ENCODE data around the gene GPC3.
A peak's percentile ranks its signal among the peaks of the same experiment; 100 is the strongest.

Gene GPC3

DNA sequence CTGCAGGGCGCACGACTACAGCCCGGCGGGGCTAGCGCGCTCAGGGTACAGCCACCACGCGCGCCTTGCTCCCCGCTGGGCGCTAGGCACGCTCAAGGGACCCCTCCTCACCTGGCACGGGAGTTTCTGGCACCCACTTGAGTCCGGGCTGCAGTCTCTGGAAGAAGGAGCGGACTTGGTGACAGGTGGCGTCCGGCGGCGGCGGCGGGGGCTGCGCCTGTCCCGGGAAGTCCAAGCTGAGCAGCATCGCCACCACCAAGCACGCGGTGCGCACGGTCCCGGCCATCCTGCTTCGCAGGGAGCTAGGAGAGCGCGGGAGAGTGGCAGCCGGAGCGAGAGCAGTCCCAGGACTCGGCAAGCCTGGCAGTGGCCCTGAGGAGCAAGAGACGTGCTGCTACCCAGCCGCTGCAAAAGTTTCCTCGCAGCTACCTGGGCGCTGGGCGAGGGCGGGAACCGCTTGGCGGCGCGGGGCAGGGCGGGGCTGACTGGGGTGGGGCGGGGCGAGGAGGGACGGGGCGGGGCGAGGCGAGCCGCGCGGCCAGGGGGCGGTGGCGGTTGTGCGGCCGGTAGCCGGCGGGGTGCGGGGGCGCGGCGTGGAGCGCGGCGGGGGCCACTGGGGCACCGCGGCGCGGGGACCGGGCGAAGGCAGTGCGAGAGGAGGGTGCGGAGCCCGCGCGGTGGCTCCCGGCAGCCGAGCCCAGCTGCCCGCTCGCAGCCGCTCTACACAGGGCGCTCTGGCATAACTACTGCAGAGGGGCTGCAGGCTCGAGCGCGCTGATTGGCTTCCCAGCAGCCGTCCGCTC, at the start of gene GPC3:
GPC3 (minus strand) TSS at position 431 of the 803 bp plus-strand sequence.
- TF ChIP-seq, protein P1, sequence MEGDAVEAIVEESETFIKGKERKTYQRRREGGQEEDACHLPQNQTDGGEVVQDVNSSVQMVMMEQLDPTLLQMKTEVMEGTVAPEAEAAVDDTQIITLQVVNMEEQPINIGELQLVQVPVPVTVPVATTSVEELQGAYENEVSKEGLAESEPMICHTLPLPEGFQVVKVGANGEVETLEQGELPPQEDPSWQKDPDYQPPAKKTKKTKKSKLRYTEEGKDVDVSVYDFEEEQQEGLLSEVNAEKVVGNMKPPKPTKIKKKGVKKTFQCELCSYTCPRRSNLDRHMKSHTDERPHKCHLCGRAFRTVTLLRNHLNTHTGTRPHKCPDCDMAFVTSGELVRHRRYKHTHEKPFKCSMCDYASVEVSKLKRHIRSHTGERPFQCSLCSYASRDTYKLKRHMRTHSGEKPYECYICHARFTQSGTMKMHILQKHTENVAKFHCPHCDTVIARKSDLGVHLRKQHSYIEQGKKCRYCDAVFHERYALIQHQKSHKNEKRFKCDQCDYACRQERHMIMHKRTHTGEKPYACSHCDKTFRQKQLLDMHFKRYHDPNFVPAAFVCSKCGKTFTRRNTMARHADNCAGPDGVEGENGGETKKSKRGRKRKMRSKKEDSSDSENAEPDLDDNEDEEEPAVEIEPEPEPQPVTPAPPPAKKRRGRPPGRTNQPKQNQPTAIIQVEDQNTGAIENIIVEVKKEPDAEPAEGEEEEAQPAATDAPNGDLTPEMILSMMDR (conservative IDR thresholded peaks at IDR 0.05; ENCODE audit: control insufficient read depth, insufficient read depth, low read depth, low read length), result no peak
- DNase-seq (ENCODE audit: low read depth), result peak; percentile 23
- peak within 1 kb of the TSS; percentile 15 for H3K4me3 ChIP-seq (ENCODE audit: control insufficient read depth, low read depth, low read length)

DNA sequence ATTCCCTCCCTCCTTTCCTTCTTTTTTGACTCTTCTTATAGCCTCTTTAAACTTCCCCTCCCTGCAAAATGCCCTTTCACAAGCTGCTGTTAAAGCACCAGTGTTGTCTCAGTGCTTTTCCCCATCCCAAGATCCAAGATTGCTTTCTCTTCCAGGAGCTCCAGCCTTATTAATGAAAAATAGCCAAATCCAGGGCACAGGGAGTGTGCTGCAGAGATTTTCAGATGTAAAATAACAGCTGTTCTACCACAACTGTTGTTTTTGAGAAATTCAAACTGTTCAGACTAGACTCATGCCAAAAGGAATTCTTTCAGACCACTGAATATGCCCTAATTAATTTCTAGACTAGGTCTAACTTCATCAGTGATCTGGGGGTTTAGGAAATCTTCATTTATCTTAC, 47.0 kb upstream of the GPC3 start:
- DNase-seq (ENCODE audit: low read depth), result no peak
- no peak overlapping the region for H3K4me3 ChIP-seq (ENCODE audit: control insufficient read depth, low read depth, low read length)
- TF ChIP-seq, protein P1 (conservative IDR thresholded peaks at IDR 0.05; ENCODE audit: control insufficient read depth, insufficient read depth, low read depth, low read length), result no peak

DNA sequence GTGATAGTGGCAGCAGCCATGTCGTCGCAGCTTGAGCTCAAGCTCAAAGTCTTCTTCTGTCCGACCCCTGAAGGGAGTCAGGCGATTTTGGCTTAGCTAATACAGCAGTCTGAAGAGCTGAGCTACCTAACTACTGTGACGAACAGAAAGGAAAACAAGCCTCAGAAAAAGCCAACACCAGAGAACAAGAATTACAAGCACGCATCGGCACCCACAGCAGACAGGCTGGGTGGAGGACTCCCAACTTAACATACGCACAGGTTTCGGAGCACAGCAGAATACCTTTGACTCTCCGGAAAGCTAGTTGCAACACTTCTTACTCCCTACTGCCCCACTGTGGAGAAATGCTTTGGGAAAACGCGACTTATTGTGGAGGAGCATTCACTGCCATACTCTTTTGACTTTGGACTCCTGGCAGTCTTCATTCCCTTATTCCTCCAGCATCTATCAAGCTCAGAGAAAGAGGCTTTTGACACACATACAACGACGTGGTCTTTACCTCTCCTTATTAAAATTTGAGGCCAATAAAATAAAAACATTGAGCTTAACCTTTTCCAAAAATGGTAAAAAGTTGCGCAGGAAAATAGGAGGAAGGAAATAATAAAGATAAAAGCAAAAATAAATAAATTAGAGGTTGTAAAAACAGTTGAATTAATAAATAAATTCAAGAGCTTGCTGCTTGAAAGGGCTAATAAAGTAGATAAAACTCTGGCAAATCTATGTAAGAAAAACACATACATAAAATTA, 41.3 kb upstream of the GPC3 start:
- DNase-seq (ENCODE audit: low read depth), result peak; percentile 49
- no peak overlapping the region for H3K4me3 ChIP-seq (ENCODE audit: control insufficient read depth, low read depth, low read length)
- TF ChIP-seq, protein P1 (conservative IDR thresholded peaks at IDR 0.05; ENCODE audit: control insufficient read depth, insufficient read depth, low read depth, low read length), result peak; percentile 65

DNA sequence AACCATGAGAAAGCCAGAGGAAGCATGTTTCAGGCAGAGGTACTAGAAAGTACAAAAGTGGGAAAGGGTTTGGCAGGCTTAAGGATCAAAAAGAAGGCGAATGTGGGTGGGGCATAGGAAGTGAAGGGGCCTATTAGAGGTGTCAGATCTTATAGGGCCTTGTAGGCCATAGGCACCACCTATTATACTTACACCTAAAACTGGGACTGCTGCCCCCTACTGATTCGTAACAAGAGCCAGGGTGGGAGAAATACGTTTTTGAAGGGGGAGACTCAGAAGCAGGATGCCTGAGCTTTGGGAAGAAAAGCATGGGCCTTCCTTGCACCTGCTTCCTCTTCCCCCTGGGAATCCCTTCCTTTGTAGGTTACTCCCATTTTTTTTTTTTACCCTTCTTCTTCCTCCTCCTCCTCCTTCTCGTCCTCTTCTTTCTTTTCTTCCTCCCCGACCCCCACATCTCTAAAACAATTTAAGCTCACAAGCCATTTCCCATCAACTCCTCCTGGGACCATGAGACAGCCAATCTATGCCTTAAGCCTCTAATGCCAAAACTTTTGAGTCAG, 40.7 kb upstream of the GPC3 start:
- TF ChIP-seq, protein P1 (conservative IDR thresholded peaks at IDR 0.05; ENCODE audit: control insufficient read depth, insufficient read depth, low read depth, low read length), result no peak
- DNase-seq (ENCODE audit: low read depth), result no peak
- no peak overlapping the region for H3K4me3 ChIP-seq (ENCODE audit: control insufficient read depth, low read depth, low read length)

DNA sequence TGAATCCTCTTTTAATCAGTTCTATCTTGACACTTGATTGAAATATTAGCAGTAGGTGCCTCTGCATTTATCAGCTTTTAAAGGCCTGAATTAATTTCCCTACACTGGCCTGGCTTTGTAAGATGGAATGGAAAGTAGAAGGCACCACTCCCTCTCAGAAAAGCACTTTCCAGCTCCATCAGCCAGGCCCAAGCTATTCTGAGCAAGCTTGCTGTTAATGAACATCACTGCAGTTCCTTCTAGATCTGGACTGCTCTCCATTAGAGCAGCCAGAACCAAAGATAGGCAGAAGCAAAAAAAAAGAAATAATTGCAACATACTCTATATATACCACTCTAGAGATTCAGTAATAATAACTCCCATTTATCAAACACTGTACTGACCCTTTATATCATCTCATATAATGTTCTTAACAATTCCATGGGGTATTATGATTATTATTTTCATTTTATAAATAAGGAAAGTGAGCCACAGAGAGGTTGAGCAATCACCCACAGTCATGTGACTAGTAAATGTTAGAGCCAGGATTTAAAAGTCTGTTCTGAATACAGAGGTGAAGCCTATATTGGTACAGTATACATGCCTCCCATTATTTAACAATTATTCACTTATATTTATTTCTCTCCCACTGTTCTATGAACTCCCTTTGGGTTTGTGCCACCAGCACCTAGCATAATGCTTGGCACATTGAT, 39.4 kb upstream of the GPC3 start:
- no peak overlapping the region for H3K4me3 ChIP-seq (ENCODE audit: control insufficient read depth, low read depth, low read length)
- DNase-seq (ENCODE audit: low read depth), result no peak
- TF ChIP-seq, protein P1 (conservative IDR thresholded peaks at IDR 0.05; ENCODE audit: control insufficient read depth, insufficient read depth, low read depth, low read length), result no peak

DNA sequence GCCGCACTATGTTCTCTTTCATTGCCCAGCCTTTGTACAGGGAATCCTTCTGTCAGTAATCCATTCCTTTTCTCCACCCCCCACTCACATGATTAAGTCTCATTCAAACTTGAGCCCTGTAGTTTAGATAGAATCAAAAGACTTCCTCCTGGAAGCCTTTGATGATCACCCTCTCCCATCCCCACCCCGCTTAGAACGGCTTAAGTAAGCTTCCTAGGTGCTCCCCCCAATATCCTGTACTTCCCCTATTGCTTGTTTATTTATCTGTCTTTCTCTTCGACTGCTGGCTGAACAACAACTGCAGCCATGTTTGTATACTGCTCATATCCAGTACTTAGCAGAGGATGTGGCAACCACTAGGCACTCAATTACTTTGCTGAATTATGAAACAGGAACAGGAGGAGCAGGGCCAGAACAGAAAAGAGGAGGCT, 38.5 kb upstream of the GPC3 start:
- DNase-seq (ENCODE audit: low read depth), result no peak
- TF ChIP-seq, protein P1 (conservative IDR thresholded peaks at IDR 0.05; ENCODE audit: control insufficient read depth, insufficient read depth, low read depth, low read length), result no peak
- H3K4me3 ChIP-seq (ENCODE audit: control insufficient read depth, low read depth, low read length), result no peak overlapping the region
